Smooth muscle cell (in vitro differentiated cells): Measurements from ENCODE around the gene SMPD4. TPM values are rescaled to one million over a fixed set of nuclear protein-coding genes. Genes with fewer than 3 reads are reported as not detected.
"Not testable (repeated sequence)": the region's sequence is repeated elsewhere in the genome, so short reads cannot be mapped to it uniquely, and the experiment has no call there.

Source experiments
- DNase-seq: peaks from one replicate; lab custom pipeline; 2025; ENCODE audit not compliant: unreplicated experiment; lab: John Stamatoyannopoulos, UW
- H2AFZ ChIP-seq: fragments of 200-600 bp; sonication (generic); 2 replicates; pipeline ENCODE4 v1.6.0; 2016; ENCODE audit warnings: antibody characterized with exemption, low read depth, mild to moderate bottlenecking
- H3F3A ChIP-seq: fragments of 200-600 bp; sonication (generic); 2 replicates; pipeline ENCODE4 v1.6.0; 2017; ENCODE audit warnings: antibody characterized with exemption, low read depth
- H3K27ac ChIP-seq: fragments of 200-600 bp; sonication (generic); 2 replicates; pipeline ENCODE4 v1.5.1; 2016; ENCODE audit warnings: low read depth, mild to moderate bottlenecking
- H3K27me3 ChIP-seq: fragments of 200-600 bp; sonication (generic); 2 replicates; pipeline ENCODE4 v1.6.1; 2016; ENCODE audit warnings: low read depth, mild to moderate bottlenecking
- H3K36me3 ChIP-seq: fragments of 200-600 bp; sonication (generic); 2 replicates; pipeline ENCODE4 v1.5.1; 2016; ENCODE audit warnings: low read depth
- H3K4me1 ChIP-seq: fragments of 200-600 bp; sonication (generic); 2 replicates; pipeline ENCODE4 v1.5.1; 2016; ENCODE audit warnings: low read depth
- H3K4me2 ChIP-seq: fragments of 200-600 bp; sonication (generic); 2 replicates; pipeline ENCODE4 v1.6.0; 2016; ENCODE audit warnings: mild to moderate bottlenecking
- H3K4me3 ChIP-seq: fragments of 200-600 bp; sonication (generic); 2 replicates; pipeline ENCODE4 v1.5.1; 2016; ENCODE audit warnings: mild to moderate bottlenecking
- H3K79me2 ChIP-seq: fragments of 200-600 bp; sonication (generic); 2 replicates; pipeline ENCODE4 v1.6.0; 2016; ENCODE audit warnings: low read depth, mild to moderate bottlenecking
- H3K9ac ChIP-seq: fragments of 200-600 bp; sonication (generic); 2 replicates; pipeline ENCODE4 v1.6.0; 2016; ENCODE audit warnings: low read depth
- H3K9me3 ChIP-seq: fragments of 200-600 bp; sonication (generic); replicated peaks from 2 replicates; pipeline ENCODE4 v1.5.1; 2016; ENCODE audit warnings: low read depth
- H4K20me1 ChIP-seq: fragments of 200-600 bp; sonication (generic); 2 replicates; pipeline ENCODE4 v1.6.0; 2016; ENCODE audit warnings: low read depth
- WGBS: methylation state at CpG from one replicate; pipeline ENCODE4 v1.1.7; 2016; ENCODE audit warnings: low lambda C conversion rate; 5-methylcytosine and 5-hydroxymethylcytosine counted together
- polyA plus RNA-seq: library from polyadenylated mRNA; unstranded; fragments of >200 nt; fragmentation: Nextera tagmentation; extraction: Ambion mirVana; gene quantifications from 2 replicates; pipeline ENCODE4 v1.2.1, GENCODE V29; 2016
- total RNA-seq: library from RNA; depleted of rRNA; stranded (reverse); fragments of >200 nt; gene quantifications from 2 replicates; pipeline ENCODE4 v1.2.3, GENCODE V29; 2014
- TF ChIP-seq, protein P1 (sequence below): fragments of 200-600 bp; sonication (generic); IDR thresholded peaks from 2 replicates; pipeline ENCODE4 v1.5.1; 2017; ENCODE audit warnings: borderline replicate concordance, mild to moderate bottlenecking, antibody characterized with exemption; ENCODE audit not compliant: insufficient read depth, poor library complexity, severe bottlenecking

Gene SMPD4
- total and polyA plus RNA-seq, 2 experiments from 2014 or later = 29.8 to 53.6 TPM

DNA sequence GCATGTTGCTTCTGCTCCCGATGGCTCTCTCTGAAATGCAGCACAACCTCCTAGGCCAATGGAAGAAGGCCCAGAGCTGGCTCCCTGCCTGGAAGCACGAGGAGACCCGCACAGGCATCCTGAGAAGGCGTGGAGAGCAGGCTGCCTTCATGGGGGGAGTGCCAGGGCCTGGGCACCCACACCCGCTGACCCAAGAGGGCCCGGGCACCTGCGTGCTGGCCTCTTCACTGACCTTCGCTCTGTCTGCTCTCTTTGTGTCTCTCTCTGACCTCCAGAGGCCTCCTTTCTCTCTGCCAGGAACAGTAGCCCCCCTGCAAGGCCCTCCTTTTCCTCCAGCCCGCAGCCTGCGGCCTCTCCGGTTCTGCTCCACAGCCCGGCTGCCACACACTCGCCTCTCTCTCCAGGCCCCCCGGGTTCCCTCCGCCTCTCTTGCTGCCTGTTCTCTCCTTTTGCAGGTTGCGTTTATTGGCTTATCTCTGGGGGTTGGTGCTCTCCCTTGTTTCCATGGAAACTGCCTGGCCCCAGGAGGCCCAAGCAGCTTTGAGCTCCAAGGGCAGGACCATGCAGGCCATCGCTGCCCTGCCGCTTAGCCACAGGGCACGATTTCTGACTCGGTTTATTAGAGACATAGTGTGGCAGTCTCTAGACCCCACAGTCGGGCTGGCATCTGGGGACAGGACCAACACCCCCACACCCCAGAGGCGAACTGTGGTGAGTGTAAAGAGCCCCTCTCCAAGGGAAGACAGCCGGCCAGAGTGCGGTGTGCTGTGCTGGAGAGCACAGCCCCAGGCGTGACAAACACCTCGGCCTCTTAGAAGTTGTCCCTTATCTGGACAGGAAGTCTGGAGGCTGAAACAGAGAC is 2.3 kb upstream of the SMPD4 start:
- Histone ChIP-seq H3K4me3 (peak overlapping the region; percentile 92), H3F3A (no peaks in the 10 kb centered on the region), H3K4me1 (peaks cover 6% of the 10 kb centered on the region), H3K27ac (no peak overlapping the region), H2AFZ (no peak overlapping the region), H3K27me3 (no peaks in the 10 kb centered on the region), H3K4me2 (peak overlapping the region; percentile 90), H3K79me2 (peaks cover 41% of the 10 kb centered on the region), H3K9me3 (no peaks in the 10 kb centered on the region), H3K9ac (no peak overlapping the region), H3K36me3 (no peaks in the 10 kb centered on the region), H4K20me1 (peaks cover 14% of the 10 kb centered on the region)
- TF ChIP-seq, protein P1, sequence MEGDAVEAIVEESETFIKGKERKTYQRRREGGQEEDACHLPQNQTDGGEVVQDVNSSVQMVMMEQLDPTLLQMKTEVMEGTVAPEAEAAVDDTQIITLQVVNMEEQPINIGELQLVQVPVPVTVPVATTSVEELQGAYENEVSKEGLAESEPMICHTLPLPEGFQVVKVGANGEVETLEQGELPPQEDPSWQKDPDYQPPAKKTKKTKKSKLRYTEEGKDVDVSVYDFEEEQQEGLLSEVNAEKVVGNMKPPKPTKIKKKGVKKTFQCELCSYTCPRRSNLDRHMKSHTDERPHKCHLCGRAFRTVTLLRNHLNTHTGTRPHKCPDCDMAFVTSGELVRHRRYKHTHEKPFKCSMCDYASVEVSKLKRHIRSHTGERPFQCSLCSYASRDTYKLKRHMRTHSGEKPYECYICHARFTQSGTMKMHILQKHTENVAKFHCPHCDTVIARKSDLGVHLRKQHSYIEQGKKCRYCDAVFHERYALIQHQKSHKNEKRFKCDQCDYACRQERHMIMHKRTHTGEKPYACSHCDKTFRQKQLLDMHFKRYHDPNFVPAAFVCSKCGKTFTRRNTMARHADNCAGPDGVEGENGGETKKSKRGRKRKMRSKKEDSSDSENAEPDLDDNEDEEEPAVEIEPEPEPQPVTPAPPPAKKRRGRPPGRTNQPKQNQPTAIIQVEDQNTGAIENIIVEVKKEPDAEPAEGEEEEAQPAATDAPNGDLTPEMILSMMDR = no peak
- DNase-seq = no peak
- 80% methylated on average over 26 of the region's 26 CpGs for WGBS

- WGBS = 29% methylated on average over 17 of the region's 23 CpGs
- H3K27ac ChIP-seq, H3K36me3 ChIP-seq, H2AFZ ChIP-seq, H3K9me3 ChIP-seq, H3F3A ChIP-seq, H3K9ac ChIP-seq, H3K27me3 ChIP-seq, H3K4me1 ChIP-seq, DNase-seq: not testable (repeated sequence)
- peaks cover 14% of the 10 kb centered on the region for H4K20me1 ChIP-seq
- H3K79me2 ChIP-seq = peaks cover 49% of the 10 kb centered on the region
- H3K4me3 ChIP-seq = peak overlapping the region; percentile 92
- peak overlapping the region; percentile 90 for H3K4me2 ChIP-seq
Measured at GRCh38 chr2:130182826-130183511, 1.6 kb upstream of the SMPD4 start.

- not testable (repeated sequence) for H3K27me3 ChIP-seq, H3K4me1 ChIP-seq, H3K9me3 ChIP-seq, H3K36me3 ChIP-seq, H3F3A ChIP-seq
- H4K20me1 ChIP-seq = peaks cover 20% of the 10 kb centered on the region
- H3K4me2 ChIP-seq = peak within 1 kb of the TSS; percentile 90
- peak within 1 kb of the TSS; percentile 92 for H3K4me3 ChIP-seq
- peaks cover 58% of the 10 kb centered on the region for H3K79me2 ChIP-seq
- TF ChIP-seq, protein P1 = peak; percentile 69
- whole genome bisulfite sequencing = 0% methylated on average over 10 of the region's 86 CpGs
- peak within 1 kb of the TSS; percentile 91 for H2AFZ ChIP-seq
- DNase-seq = peak; percentile 84
- H3K9ac ChIP-seq = peak within 1 kb of the TSS; percentile 91
- H3K27ac ChIP-seq = peak within 1 kb of the TSS; percentile 76
Measured at GRCh38 chr2:130181880-130182682, 679 bp upstream of the SMPD4 start, which contains the start of gene MZT2B. TSS of gene MZT2B (plus strand) at chr2:130182262. CDS start at chr2:130182283, 21 bp downstream.

DNA sequence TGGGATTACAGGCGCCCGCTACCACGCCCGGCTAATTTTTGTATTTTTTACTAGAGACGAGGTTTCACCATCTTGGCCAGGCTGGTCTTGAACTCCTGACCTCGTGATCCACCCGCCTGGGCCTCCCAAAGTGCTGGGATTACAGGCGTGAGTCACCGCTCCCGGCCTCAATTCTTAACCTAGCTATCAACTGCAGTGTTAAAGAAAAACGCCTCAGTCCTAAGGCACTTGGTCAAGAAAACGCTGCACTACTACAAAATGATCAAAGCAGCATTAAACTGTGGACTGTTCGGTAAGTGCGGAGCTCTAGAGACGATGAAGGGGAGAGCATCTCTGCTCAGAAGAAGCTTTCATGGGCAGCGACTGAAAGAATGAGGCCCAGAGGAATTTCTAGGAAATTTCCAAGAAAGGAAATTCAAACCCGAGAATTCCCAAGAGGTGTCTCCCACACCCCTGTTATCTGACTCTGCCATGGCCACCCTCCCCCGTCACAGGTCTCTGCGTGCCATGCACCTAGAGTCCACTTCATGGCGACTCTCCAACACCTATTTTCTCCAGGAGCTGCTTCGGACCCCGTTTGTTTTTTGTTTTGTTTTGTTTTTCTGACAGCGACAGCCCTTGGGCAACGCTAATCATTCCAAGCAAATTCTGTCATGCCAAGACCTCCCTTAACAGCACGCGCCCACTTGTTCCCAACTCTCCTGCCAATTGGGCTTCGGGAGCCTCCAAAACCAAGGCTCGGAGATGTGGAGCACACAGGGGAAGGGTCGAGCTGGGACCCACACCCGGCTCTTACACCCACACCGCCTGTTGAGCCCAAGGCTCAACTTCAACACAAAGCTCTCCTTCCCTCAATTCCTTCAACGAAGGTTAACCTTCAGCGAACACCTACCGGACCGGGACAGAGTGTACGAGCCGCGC is 738 bp downstream of the SMPD4 start:
- DNase-seq, H3K9me3 ChIP-seq, H3K27me3 ChIP-seq, H3K36me3 ChIP-seq, H3K4me1 ChIP-seq, H3F3A ChIP-seq: not testable (repeated sequence)
- Histone ChIP-seq H3K79me2 (peaks cover 63% of the 10 kb centered on the region), H2AFZ (peak overlapping the region; percentile 57), H3K4me2 (peak overlapping the region; percentile 90), H3K27ac (peak overlapping the region; percentile 76), H4K20me1 (peaks cover 25% of the 10 kb centered on the region), H3K4me3 (peak overlapping the region; percentile 92), H3K9ac (peak overlapping the region; percentile 91)
- 22% methylated on average over 38 of the region's 38 CpGs for WGBS

DNA sequence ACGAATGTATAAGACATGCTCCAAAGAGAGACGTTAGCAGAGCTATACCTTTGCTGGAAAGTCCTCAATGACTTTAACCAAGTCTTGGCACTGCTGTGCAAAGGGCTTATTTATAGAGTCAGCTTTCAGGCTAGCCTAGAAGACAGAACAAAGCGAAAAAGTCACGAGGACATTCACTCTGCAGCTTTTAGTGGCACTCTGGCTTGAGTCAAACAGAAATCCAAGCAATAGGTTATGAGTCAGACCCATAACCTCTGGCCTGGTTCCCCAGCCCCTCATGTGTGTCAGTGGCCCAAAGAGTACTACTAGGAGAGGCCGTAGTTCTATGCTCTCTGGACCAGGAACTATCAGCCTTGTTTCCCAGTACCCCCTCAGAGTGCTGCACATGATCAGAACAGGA is 6.5 kb downstream of the SMPD4 start:
- not testable (repeated sequence) for H3K4me2 ChIP-seq, DNase-seq, H3K36me3 ChIP-seq, H3F3A ChIP-seq, H3K9ac ChIP-seq, H3K27ac ChIP-seq, H3K4me3 ChIP-seq, H3K9me3 ChIP-seq, H2AFZ ChIP-seq, H3K4me1 ChIP-seq, H3K27me3 ChIP-seq
- H3K79me2 ChIP-seq = peaks cover 37% of the 10 kb centered on the region
- WGBS = 94% methylated on average over 5 of the region's 5 CpGs
- peaks cover 25% of the 10 kb centered on the region for H4K20me1 ChIP-seq
